Retina (tissue), 1 donor: ENCODE data around the gene NUDT16L1.
"Not testable (repeated sequence)": the region's sequence is repeated elsewhere in the genome, so short reads cannot be mapped to it uniquely, and the experiment has no call there.

Source experiments
- DNase-seq: peaks from one replicate; pipeline ENCODE4 v3.0.0-alpha.2; 2016

The NUDT16L1 gene

DNA sequence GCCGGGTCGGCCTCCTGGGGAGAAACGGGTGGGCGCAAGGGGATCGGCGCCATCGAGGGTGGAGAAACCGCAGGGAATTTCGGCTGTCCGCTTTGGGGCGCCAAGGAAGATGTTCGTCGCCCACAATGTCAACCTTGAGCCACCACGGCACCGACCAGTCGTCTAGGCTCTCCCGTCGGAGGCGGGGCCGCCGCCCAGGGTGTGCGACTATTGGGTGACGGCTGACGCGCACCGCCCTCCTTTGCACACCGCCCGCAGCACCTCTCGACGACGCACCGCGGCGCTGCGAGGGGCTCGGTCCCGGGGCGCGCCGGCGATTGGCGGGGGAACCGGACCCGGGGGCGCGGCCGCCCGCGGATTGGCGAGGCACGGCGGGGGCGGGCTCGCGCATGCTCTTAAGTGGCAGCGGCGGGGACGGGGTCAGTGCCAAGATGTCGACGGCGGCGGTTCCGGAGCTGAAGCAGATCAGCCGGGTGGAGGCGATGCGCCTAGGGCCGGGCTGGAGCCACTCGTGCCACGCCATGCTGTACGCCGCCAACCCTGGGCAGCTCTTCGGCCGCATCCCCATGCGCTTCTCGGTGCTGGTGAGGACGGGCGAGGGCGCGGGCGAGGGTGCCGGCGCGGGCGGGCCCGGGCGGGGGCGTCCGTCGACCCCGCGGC is at the start of gene NUDT16L1:
Gene NUDT16L1, plus strand, starts transcription at position 267 of the 660 bp plus-strand sequence. Its CDS starts 165 bp downstream, at position 432.
- peak; percentile 95 for DNase-seq

DNA sequence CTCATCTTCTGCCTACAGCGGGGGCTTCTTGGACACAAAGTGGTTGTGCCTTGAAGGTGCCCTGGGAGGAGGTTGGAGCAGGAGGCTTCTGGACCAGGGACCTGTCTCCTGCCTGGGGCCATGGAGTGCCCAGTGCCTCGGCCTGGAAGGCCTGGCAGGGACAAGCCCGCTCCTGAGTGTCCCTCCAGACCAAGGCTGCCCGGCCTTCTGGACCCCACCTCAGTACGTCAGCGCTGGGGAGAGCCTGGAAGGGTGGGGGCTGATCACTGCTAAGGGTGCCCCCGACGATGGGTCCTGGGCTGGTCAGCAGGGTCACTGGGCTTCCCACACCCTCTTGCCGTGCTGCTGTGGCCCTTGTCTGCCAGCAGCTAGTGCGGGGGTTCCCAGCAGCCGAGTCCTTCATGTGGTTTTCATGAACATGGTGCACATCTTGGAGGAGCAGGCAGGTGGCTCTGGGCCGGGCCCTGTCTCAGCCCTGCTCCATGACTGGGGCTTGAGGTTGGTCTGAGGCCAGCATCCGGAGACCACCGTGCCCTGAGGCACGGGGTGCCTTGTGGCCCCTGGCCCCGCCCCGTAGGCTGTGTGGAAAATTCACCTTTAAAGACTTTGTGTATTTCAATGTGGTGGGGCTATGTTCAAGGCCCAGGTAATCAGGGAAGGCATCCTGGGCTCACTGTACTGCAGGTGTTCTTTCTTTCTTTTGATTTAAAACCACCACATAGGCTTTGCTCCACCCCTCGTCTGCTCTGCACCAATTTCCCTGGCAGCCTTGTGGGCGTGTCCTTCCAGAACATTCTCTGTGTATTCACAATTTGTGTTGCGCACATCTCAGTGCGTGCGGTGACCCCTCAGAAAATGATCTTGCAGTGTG is 46.4 kb upstream of the NUDT16L1 start:
- DNase-seq: no peak

DNA sequence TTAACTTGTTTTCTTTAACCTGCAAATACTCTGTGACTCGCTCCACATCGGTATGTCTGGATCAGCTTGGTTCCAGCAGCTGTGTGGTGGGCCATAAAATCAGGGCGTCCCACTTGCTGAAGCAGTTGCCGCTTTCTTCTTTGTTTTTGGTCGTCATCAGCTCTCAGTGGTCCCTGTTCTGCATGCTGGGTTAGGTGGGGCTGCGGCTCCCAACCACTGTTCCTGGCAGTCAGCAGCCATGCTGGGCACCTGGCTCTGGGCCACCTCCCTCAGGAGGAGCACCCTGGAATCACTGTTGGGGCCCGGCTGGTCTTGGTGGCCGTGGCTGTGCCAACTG is 45.8 kb upstream of the NUDT16L1 start:
- DNase-seq: no peak

DNA sequence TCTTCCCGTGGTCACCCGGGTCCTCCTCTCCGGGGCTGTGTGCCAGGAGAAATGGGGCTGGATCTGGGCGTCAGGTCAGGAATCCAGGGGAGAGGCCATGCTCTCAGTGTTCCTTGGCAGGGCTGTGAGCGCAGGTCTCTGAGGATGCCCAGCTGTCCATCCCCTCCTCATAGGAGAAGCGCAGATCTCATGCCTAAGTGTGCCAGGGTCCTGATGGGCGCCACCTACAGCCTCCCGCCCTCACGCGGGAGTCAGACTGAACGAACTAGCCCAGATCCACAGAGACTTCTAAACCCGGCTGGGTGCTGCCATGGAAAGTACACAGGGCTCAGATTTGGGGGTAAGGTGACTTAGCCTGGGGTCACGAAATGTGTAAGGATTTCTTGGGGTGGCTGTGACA is 44.4 kb upstream of the NUDT16L1 start:
- no peak for DNase-seq

DNA sequence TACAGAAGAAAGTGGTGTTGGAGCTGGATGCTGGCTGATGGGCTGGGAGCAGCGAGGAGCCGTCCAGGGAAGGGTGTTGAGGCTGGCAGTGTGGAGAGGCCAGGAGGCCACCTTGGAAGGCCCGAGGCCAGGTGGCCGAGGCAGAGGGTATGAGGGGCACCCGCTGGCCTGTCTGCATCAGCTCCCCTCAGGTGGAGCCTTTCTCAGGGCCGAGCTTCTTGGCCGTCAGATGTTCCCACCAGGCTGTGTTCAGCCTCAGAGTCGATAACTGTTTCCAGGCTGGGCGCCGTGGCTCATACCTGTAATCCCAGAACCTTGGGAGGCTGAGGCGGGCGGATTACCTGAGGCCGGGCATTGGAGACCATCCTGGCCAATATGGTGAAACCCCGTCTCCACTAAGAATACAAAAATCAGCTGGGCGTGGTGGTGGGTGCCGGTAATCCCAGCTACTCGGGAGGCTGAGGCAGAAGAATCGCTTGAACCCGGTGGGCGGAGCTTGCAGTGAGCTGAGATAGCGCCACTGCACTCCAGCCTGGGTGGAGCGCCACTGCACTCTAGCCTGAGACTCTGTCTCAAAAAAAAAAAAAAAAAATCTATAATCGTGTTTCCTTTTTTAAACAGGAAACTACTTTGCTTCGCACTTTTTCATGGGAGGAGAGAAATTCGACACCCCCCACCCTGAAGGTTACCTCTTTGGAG is 43.5 kb upstream of the NUDT16L1 start:
- DNase-seq: no peak

DNA sequence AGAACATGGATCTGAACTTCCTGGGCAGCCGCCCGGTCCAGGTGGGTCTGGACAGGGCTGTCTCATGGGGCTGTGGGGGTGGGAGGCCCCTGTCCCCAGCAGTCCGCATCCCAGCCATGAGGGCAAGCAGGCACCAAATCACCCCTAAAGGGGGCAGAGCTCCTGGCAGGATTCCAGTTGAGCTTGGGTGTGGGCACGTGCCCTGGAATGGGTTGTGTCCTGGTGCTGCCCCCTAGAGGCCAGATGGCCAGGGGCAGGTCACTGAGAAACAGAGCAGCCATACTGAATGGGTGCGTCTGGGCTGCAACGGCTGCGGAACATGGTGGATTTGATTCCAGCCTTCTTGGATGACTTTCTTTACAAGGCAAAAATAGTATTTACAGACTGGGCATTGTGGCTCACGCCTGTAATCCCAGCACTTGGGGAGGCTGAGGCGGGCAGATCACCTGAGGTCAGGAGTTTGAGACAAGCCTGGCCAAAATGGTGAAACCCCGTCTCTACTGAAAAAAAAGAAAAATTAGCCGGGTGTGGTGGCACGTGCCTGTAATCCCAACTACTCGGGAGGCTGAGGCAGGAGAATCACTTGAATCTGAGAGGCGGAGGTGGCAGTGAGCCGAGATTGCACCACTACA is 42.8 kb upstream of the NUDT16L1 start:
- not testable (repeated sequence) for DNase-seq

DNA sequence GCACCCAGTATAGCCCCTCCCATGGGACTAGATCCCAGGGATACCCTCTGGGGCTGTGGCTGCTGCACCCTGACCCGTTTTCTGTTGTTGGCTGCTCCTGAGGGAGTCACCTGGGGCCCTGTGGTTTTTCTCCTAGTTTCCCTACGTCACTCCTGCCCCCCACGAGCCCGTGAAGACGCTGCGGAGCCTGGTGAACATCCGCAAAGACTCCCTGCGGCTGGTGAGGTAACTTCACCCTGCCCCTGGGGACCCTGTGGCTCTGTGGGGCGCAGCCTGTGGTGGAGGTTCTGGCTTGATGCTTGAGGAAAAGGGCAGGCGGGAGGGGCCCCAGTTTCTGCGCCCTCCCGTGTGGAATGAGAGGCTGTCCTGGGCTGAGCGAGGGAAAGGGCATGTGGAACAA is 41.5 kb upstream of the NUDT16L1 start:
- DNase-seq: no peak

DNA sequence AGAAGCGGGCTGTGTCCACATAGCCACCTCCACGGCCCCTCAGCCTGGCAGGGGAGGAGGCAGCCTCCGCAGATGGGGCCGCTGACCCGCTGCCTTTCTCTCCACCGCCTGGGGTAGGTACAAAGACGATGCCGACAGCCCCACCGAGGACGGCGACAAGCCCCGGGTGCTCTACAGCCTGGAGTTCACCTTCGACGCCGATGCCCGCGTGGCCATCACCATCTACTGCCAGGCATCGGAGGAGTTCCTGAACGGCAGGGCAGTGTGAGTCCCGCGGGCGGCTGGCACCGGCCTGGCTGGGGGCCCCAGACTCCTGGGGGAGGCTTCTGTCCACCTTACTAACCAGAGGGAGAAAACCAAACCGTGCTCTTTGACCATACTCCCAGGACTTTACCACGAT is 40.8 kb upstream of the NUDT16L1 start:
- DNase-seq: no peak

DNA sequence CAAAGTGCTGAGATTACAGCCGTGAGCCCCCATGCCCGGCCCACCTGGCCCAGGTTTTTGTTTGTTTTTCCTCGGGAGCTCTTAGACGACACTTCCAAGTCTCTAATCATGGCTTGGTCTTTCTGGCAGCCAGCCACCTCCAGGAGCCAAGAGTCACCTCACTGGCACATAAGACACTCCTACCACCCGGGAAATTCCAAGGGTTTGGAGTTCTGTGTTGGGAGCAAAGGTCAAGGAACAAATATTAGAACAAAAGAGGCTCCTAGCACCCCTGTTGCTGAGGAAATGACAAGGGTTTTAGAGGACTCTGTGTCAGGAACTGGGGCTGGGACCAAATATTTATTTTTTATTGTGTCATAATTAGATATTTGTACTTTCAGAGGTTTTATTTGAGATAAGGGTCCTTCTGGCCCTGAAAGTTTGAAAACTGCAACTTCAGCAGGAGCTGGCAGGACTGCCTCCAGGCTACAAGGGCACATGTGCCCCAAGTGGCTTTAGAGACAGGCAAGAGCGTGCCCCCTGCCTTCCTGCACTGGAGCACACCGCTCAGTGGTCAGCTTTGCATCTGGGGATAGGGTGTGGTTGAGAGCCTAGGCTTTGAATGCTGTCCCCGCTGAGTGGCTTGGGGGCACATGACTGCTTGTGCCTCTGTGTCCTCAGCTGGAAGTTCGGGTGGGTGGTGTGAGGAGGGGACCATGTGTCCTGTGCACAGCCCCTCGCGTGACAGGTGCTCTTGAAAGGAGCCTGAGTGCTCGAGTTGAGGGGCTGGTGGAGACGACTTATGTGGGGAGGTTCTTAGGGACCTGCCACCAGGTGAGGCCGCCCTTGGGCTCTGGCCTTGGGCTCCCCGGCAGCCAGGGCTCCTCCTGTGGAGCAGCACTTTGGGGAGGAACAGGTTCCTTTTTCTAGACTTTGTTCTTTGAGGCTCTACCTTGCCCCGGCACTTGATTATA is 39.1 kb upstream of the NUDT16L1 start:
- no peak for DNase-seq

DNA sequence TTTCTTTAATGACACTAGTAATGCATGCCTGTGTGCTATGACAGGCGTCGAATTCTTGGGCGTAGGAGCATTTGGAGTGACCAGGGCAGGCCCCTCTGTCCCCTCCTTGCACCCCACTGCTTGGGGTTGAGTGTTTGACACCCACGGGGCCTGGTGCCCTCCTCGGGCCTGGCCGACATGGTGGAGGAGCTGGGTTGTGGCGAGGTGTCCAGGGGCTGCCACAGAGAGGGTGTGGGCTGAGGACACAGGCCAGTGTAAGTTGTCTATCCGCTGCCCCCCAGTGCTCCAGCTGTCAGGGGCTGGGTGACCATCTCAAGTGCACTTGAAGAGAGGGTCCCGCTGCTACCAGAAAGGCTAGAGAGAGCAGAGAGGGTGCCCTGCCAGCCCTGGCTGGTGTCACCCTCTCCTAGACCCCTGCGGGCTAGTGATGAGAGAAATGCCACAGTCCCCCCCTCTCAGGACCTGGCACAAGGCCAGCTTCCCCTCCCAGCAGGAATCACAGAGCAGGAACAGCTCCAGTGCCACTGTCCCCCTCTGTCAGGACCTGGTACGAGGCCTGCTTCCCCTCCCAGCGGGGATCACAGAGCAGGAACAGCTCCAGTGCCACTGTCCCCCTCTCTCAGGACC is 38.3 kb upstream of the NUDT16L1 start:
- DNase-seq: no peak

DNA sequence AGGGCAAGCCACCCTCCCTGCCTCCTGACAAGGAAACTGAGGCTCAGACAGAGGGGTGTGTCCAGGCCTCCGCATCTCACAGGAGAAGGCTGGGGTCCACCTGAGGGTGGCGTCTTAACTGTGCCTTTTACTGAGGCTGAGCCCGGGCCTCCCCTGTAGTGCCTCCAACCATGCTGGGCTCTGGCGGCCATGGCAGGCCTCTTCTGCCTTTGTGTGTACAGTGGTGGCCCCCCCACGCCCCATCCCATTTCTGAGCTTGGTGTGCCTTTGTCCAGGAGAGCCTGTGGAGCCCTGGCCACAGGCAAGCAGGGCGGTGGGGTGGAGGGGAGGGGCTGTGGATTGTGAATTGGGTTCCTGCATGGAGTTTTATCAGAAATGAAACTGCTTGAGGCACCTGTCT is 37.6 kb upstream of the NUDT16L1 start:
- DNase-seq: no peak

DNA sequence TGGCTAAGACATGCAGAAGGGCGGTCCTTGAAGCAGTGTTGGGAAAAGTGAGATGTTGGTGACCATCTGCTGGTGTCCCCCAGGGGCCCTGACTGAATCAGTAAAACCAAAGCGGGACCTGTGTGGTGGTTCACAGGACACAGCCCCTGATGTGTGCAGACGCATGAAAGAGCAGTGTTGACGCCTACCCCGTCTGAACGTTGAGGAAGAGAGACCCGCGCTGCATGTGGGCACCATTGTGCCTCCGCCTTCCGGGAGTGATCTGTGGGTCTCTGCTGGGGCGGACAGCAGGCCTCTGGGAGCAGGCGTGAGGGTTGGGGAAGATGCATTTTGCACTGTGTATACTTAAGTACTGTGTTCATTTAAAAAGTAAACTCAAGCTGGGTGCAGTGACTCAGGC is 37.1 kb upstream of the NUDT16L1 start:
- DNase-seq: no peak

DNA sequence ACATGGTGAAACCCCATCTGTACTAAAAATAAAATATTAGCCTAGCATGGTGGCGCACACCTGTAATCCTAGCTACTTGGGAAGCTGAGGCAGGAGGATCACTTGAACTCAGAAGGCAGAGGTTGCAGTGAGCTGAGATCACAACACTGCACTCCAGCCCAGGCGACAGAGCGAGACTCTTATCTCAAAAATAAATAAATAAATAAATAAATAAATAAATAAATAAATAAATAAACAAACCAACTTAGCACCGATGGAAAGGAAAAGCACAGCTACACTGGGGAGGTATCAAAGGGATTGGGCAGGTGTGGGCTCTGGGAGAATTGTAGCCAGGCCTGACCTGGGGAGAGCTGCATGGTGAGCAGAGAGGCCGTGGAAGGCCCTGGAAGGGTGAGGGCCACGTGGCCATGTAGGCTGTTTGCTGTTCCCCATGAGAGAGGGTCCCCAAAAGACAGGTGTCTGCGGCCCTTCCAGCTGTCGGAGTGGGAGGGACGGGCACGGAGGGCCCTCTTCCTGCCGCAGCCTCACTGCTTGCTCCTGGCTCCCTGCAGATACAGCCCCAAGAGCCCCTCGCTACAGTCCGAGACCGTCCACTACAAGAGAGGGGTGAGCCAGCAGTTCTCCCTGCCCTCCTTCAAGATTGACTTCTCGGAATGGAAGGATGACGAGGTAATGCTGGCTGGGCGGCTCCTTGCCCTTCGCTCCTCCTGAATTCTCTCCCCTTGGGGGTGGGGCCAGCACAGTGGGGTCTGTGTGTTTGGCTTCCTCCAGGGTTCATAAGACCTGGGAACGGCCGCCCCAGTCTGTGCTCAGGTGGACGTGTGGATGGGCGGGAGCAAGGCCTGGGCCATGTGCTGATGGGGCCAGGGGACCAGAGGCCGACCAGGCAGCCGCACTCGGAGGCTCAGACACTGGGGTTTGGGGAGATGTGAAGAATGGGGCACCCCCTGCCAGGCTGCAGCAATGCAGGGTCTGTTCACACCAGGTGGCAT is 36.4 kb upstream of the NUDT16L1 start:
- no peak for DNase-seq

DNA sequence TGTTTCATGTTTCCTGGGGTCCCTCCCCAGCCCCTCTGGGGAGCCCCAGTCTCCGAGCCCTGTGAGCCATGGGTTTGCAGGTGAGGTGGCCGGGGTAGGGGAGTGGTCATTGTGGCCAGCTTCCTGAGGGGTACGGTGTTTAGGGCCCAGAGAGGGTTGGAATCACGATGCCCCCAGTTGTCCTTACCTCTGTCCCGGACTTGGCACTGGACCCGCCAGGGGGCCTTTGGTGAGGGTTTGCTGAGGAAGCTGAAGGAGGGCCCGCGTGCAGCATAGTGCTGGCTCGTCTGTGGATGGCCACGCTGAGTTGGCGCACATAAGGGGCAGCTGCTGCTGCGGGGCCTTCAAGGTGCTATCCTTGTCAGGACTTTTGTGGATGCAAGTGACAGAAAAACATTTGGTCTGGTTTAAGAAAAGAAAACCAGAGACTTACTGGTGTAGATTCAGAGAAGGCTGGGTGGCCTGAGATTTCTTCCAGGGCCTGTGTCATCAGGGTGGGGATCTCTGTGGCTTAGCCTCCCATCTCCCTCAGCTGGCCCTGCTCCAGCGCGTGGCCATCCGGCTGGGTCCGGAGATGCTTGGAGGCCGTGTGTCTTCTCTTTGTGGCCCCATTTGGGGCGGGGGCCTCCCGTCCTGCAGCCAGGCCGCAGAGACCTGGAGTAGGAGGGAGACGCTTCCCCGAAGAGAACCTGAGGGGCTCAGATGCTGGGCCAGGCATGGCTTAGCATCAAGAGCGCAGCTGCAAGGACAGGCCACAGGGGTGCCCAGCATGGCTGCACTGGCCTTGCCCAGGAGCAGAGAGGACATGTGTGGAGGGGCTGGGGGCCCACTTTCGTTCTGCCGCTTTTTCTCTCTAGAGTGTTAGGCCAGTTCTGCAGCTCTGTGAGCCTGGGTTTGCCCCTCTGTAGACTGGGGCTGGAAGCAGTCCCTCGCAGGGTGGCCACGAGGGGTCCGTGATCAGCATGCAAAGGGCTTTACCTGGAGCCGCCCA is 33.7 kb upstream of the NUDT16L1 start:
- no peak for DNase-seq

DNA sequence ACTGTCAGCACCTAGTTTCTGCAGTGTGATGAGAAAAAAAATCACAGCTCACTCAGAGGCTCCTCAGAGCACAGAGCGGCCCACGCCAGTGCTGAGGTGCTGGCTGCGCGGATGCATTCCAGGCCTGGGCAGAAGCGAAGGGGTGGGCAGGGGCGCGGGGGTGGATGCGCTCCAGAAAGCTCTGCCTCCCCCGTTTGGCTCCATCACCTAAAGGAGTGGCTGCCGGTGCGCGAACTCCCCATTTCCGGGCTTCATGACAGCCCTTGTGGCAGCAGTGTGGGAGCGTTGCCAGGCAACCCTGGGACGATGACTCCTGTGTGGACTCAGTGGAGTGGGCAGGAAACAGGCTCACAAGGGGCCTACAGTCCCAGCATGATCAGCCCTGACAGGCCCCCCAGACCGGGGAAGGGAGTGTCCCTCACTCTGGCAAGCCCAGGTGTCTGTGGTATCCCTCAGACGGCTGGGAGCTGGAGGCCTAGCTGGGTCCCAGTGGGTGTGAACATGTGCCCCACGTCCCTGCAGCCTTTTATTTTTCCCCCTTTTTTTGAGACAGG is 32.8 kb upstream of the NUDT16L1 start:
- DNase-seq: no peak

DNA sequence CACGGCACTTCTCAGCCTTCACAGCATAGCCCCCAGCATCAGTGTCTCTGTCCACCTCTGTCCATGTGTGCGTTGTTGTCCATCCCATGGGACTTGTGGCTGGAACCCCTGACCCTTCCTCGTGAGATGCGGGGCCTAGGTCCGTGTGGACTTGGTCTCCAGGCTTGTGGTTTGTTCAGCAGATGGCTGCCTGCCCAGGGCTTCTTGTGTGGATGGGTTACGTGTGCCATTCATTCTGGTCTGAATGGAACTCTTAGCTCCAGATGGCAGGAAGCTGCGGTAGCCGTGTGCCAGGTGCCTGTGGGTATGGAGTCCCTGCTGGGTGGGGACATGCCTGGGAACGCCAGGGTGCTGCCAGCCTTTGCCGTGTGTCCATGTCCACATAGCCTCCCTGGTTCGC is 31.7 kb upstream of the NUDT16L1 start:
- no peak for DNase-seq

DNA sequence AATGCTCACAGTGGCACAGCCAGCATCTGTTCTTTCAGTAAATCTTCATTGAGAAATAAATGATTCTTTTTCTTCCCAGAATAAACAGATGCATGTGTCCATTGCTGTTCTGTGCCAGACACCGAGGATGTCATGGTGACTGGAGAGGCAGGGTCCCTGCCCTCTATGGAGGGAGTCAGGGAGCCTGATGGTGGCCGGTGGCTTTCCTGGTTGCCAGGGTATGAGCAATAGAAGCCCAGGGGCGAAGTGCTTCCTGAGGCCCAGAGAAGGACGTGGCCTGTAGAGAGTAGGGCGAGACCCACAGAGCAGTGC is 29.9 kb upstream of the NUDT16L1 start:
- DNase-seq: no peak

DNA sequence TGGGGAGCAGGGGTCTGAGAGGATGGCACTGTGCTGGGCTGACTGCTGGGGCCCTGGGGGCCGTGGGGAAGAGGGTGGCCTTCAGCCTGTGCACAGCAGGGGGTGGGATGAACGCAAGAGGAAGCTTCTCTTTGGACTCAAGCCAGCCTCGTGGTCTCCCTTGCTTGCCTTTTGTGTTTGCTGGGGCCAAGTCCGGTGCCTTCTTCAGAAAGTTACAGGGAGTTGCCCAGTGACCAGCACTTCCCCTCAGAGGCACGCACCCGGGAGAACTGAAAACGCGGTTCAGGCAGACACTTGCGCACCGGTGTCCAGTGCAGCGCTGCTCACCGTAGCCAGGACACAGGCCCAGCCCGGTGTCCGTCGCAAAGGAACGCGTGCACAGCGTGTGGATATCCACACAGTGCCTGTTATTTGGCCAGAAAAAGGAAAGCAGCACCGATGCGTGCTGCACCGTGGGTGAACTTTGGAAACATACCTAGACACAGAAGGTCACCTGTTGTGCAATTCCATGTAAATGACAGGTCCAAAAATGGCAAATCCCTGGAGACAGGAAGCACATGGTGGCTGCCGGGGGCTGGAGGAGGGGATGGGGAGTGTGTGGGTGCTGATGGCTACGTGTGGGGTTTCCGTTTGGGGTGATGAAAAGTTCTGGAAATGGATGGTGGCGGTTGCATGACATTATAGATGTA is 29.4 kb upstream of the NUDT16L1 start:
- DNase-seq: no peak
